Measurements from ENCODE around the gene VTN.

The VTN gene

GRCh38 chr17:28381141-28381825, 11.2 kb upstream of the VTN start:
- no peak overlapping the region for H3K4me3 ChIP-seq (ENCODE audit: low read length)
- TF ChIP-seq CTCF (conservative IDR thresholded peaks at IDR 0.05; ENCODE audit: low read depth, low read length), result peak; percentile 49
- DNase-seq (ENCODE audit: low read depth), result no peak

GRCh38 chr17:28379814-28380801, 10.0 kb upstream of the VTN start:
- DNase-seq (ENCODE audit: low read depth), result no peak
- no peak for TF ChIP-seq CTCF (conservative IDR thresholded peaks at IDR 0.05; ENCODE audit: low read depth, low read length)
- no peak overlapping the region for H3K4me3 ChIP-seq (ENCODE audit: low read length)

GRCh38 chr17:28372945-28373274, 2.8 kb upstream of the VTN start:
- peak overlapping the region; percentile 46 for H3K4me3 ChIP-seq (ENCODE audit: low read length)
- TF ChIP-seq CTCF (conservative IDR thresholded peaks at IDR 0.05; ENCODE audit: low read depth, low read length), result no peak
- no peak for DNase-seq (ENCODE audit: low read depth)

- no peak for DNase-seq (ENCODE audit: low read depth)
- peak overlapping the region; percentile 57 for H3K4me3 ChIP-seq (ENCODE audit: low read length)
- no peak for TF ChIP-seq CTCF (conservative IDR thresholded peaks at IDR 0.05; ENCODE audit: low read depth, low read length)
These were observed 2.3 kb upstream of the VTN start for GRCh38 chr17:28372203-28372944.

DNA sequence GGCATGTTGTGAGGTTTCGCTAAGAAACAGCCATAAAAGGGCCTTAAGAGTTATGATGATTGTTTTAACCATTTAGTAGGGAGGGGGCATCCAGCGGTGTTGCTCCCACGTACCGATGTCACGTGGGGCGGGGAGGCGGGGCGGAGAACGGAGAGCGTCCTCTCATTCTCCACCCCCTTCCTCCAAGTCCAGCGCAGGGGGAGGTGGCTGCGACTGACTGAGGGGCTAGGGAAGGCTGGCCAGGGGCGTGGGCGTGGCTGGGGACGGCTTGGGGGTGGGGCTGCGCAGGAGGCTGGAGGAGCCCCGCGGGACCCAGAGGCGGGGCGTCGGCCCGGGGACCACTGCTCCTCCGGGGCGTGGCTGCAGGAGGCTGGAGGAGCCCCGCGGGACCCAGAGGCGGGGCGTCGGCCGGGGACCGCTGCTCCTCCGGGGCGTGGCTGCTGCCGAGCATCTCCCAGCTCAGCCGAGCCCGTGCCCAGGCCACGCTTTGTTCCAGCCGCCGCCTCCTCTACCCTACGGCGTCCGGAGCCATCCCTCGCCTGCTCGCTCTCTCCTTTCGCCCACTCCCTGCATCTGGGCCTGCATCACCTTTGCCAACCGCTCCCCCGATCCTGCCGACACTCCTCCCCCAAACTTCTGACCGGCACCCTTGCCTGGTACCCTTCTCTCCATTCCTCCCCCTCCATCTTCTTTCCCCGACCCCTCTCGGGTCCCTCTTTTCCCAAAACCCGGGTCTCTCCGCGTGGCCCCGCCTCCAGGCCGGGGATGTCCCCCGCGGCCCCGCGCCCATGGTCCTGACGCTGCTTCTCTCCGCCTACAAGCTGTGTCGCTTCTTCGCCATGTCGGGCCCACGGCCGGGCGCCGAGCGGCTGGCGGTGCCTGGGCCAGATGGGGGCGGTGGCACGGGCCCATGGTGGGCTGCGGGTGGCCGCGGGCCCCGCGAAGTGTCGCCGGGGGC, 1.4 kb upstream of the VTN start, which contains the start of gene SARM1:
TSS of gene SARM1 (plus strand) at position 450 of the 958 bp plus-strand sequence. CDS start at position 789, 339 bp downstream.
- peak; percentile 54 for DNase-seq (ENCODE audit: low read depth)
- H3K4me3 ChIP-seq (ENCODE audit: low read length), result peak within 1 kb of the TSS; percentile 57
- TF ChIP-seq CTCF (conservative IDR thresholded peaks at IDR 0.05; ENCODE audit: low read depth, low read length), result no peak

- H3K4me3 ChIP-seq (ENCODE audit: low read length), result peak overlapping the region; percentile 22
- no peak for TF ChIP-seq CTCF (conservative IDR thresholded peaks at IDR 0.05; ENCODE audit: low read depth, low read length)
These were observed 617 bp upstream of the VTN start for GRCh38 chr17:28370744-28371103.

More at GRCh38 chr17:28370744-28371103, 617 bp upstream of the VTN start:
- DNase-seq (ENCODE audit: low read depth), result no peak
